ENCODE measurements around the gene CREB3L2. TPM values are rescaled to one million over a fixed set of nuclear protein-coding genes. Genes with fewer than 3 reads are reported as not detected.
"Not testable (repeated sequence)": the region's sequence is repeated elsewhere in the genome, so short reads cannot be mapped to it uniquely, and the experiment has no call there.

The CREB3L2 gene
- 10 to 100 TPM; 33.1 to 59.1 (median 43.3) TPM for total RNA-seq

GRCh38 chr7:138001529-138002095, at the start of gene CREB3L2:
Gene CREB3L2, minus strand, starts transcription at chr7:138002086. Its CDS starts 381 bp downstream, at chr7:138001705.
- WGBS, 2 donors (ENCODE audit: low coverage in 1 of 2) = 0% methylated on average over 2 to 3 of the region's 47 CpGs
- H3K4me1 ChIP-seq = peaks cover 10 to 47% (median 21%) of the 10 kb centered on the region in 3 donors
- H3K27me3 ChIP-seq = no peaks in the 10 kb centered on the region
- H3K9me3 ChIP-seq = no peaks in the 10 kb centered on the region
- peak within 1 kb of the TSS; percentile 52 to 92 for H3K4me3 ChIP-seq
- TF ChIP-seq POLR2AphosphoS5 (IDR thresholded peaks at IDR 0.05) (peak; percentile 94), POLR2A (IDR thresholded peaks at IDR 0.05) (peak; percentile 64 to 78), EP300 (IDR thresholded peaks at IDR 0.05) (no peak), CTCF (IDR thresholded peaks at IDR 0.05) (no peak)
- no peaks in the 10 kb centered on the region for H3K36me3 ChIP-seq
- peak within 1 kb of the TSS; percentile 59 to 99 (median 96) for H3K27ac ChIP-seq
- peak; percentile 35 for ATAC-seq

GRCh38 chr7:138049505-138050116, 47.7 kb upstream of the CREB3L2 start:
- no peak overlapping the region for H3K27ac ChIP-seq
- H3K27me3 ChIP-seq = peaks cover 6% of the 10 kb centered on the region
- H3K4me1 ChIP-seq = no peaks in the 10 kb centered on the region
- no peaks in the 10 kb centered on the region for H3K36me3 ChIP-seq
- ATAC-seq = no peak
- WGBS, 2 donors (ENCODE audit: low coverage in 1 of 2) = 80 to 87% methylated on average over 1 of the region's 1 CpG
- no peak overlapping the region for H3K4me3 ChIP-seq
- TF ChIP-seq CTCF (IDR thresholded peaks at IDR 0.05) (no peak), POLR2AphosphoS5 (IDR thresholded peaks at IDR 0.05) (no peak), POLR2A (IDR thresholded peaks at IDR 0.05) (no peak), EP300 (IDR thresholded peaks at IDR 0.05) (no peak)
- H3K9me3 ChIP-seq = no peaks in the 10 kb centered on the region

GRCh38 chr7:138047907-138048306, 46.0 kb upstream of the CREB3L2 start:
- 63 to 92% methylated on average over 2 to 3 of the region's 3 CpGs for WGBS, 2 donors (ENCODE audit: low coverage in 1 of 2)
- Histone ChIP-seq H3K36me3 (no peaks in the 10 kb centered on the region), H3K4me1 (no peaks in the 10 kb centered on the region), H3K27me3 (peaks cover 6% of the 10 kb centered on the region), H3K9me3 (no peaks in the 10 kb centered on the region), H3K27ac (no peak overlapping the region), H3K4me3 (no peak overlapping the region)
- TF ChIP-seq POLR2AphosphoS5 (IDR thresholded peaks at IDR 0.05) (no peak), EP300 (IDR thresholded peaks at IDR 0.05) (no peak), CTCF (IDR thresholded peaks at IDR 0.05) (no peak), POLR2A (IDR thresholded peaks at IDR 0.05) (no peak)
- ATAC-seq = no peak

- Histone ChIP-seq H3K27me3 (peaks cover 6% of the 10 kb centered on the region), H3K36me3 (no peaks in the 10 kb centered on the region), H3K27ac (no peak overlapping the region), H3K9me3 (no peaks in the 10 kb centered on the region), H3K4me1 (no peaks in the 10 kb centered on the region), H3K4me3 (no peak overlapping the region)
- no peak for ATAC-seq
- no peak for TF ChIP-seq POLR2A (IDR thresholded peaks at IDR 0.05)
- no peak for TF ChIP-seq EP300 (IDR thresholded peaks at IDR 0.05)
- 91 to 94% methylated on average over 2 of the region's 2 CpGs for WGBS, 2 donors (ENCODE audit: low coverage in 1 of 2)
These were observed 43.0 kb upstream of the CREB3L2 start for GRCh38 chr7:138044897-138045296.

GRCh38 chr7:138040063-138040462, 38.2 kb upstream of the CREB3L2 start:
- H3K4me3 ChIP-seq, H3K4me1 ChIP-seq, H3K27me3 ChIP-seq, H3K27ac ChIP-seq, H3K9me3 ChIP-seq, H3K36me3 ChIP-seq, ATAC-seq: not testable (repeated sequence)
- 57% methylated on average over 1 of the region's 1 CpG; no CpG with 5 or more reads in 1 of the 2 donors for WGBS, 2 donors (ENCODE audit: low coverage in 1 of 2)

- 65 to 71% methylated on average over 2 of the region's 2 CpGs for WGBS, 2 donors (ENCODE audit: low coverage in 1 of 2)
- no peaks in the 10 kb centered on the region for H3K4me1 ChIP-seq
- TF ChIP-seq POLR2AphosphoS5 (IDR thresholded peaks at IDR 0.05) = no peak
- no peak for TF ChIP-seq EP300 (IDR thresholded peaks at IDR 0.05)
- no peak for TF ChIP-seq POLR2A (IDR thresholded peaks at IDR 0.05)
- no peak for TF ChIP-seq CTCF (IDR thresholded peaks at IDR 0.05)
These were observed 34.2 kb upstream of the CREB3L2 start for GRCh38 chr7:138036135-138036534.

More at GRCh38 chr7:138036135-138036534, 34.2 kb upstream of the CREB3L2 start:
- no peaks in the 10 kb centered on the region for H3K27me3 ChIP-seq
- no peak for ATAC-seq
- no peaks in the 10 kb centered on the region for H3K36me3 ChIP-seq
- no peak overlapping the region for H3K27ac ChIP-seq
- H3K4me3 ChIP-seq = no peak overlapping the region
- H3K9me3 ChIP-seq = no peaks in the 10 kb centered on the region
